GOT3 (cell line): ENCODE data around the gene ABHD17B.

ENCODE experiments used
- DNase-seq: peaks from one replicate; lab custom pipeline; 2025; ENCODE audit warnings: mixed read lengths; lab: John Stamatoyannopoulos, UW

ABHD17B gene

GRCh38 chr9:71819115-71819739, 91.8 kb downstream of the ABHD17B start:
- DNase-seq, result no peak

GRCh38 chr9:71816916-71817451, 94.0 kb downstream of the ABHD17B start:
- no peak for DNase-seq
